Fibroblast of lung (primary cell): ENCODE measurements around the gene LATS2. TPM values are rescaled to one million over a fixed set of nuclear protein-coding genes. Genes with fewer than 3 reads are reported as not detected.

Experiments
- DNase-seq, 2 donors: peaks; one replicate each; pipeline versions ENCODE4 v3.0.0 to v3.0.0-alpha.2; 2010; ENCODE audit warnings: low read depth in 2 of 2
- H2AFZ ChIP-seq: 2 replicates; pipeline ENCODE4 v1.5.1; 2012; ENCODE audit warnings: low read length, control low read depth, inconsistent platforms
- H3K27ac ChIP-seq: 2 replicates; pipeline ENCODE4 v1.5.1; 2011; ENCODE audit warnings: low read length, control low read depth; ENCODE audit not compliant: insufficient read depth
- H3K27me3 ChIP-seq: 2 replicates; pipeline ENCODE4 v1.5.1; 2011; ENCODE audit warnings: mild to moderate bottlenecking, low read length; ENCODE audit not compliant: control insufficient read depth, insufficient read depth
- H3K36me3 ChIP-seq: 2 replicates; pipeline ENCODE4 v1.5.1; 2011; ENCODE audit warnings: low read length; ENCODE audit not compliant: control insufficient read depth, insufficient read depth
- H3K4me1 ChIP-seq: 2 replicates; pipeline ENCODE4 v1.5.1; 2011; ENCODE audit warnings: low read length; ENCODE audit not compliant: control insufficient read depth, insufficient read depth; ENCODE audit errors: extremely low read depth
- H3K4me2 ChIP-seq: 2 replicates; pipeline ENCODE4 v1.5.1; 2011; ENCODE audit warnings: low read length, control low read depth; ENCODE audit not compliant: insufficient read depth; ENCODE audit errors: extremely low read depth
- H3K4me3 ChIP-seq, 4 experiments: fragments of 200-600 bp in 1 of 4; sonication (generic) in 1 of 4; replicated peaks in 1 of 4; 2 replicates each; pipeline ENCODE4 v1.5.1; 2011 to 2016; ENCODE audit warnings: low read length in 4 of 4, low read depth in 3 of 4, mild to moderate bottlenecking in 3 of 4, control low read depth in 2 of 4, inconsistent platforms in 1 of 4, mixed read lengths in 1 of 4; ENCODE audit not compliant: insufficient read depth in 1 of 4; ENCODE audit errors: control extremely low read depth in 1 of 4
- H3K79me2 ChIP-seq: 2 replicates; pipeline ENCODE4 v1.5.1; 2012; ENCODE audit warnings: mild to moderate bottlenecking, low read length, inconsistent platforms; ENCODE audit not compliant: control insufficient read depth, insufficient read depth
- H3K9ac ChIP-seq: 2 replicates; pipeline ENCODE4 v1.5.1; 2011; ENCODE audit warnings: mild to moderate bottlenecking, low read length, control low read depth; ENCODE audit not compliant: insufficient read depth
- H3K9me3 ChIP-seq: 2 replicates; pipeline ENCODE4 v1.5.1; 2012; ENCODE audit warnings: low read depth, low read length; ENCODE audit not compliant: control insufficient read depth, insufficient read depth
- H4K20me1 ChIP-seq: 2 replicates; pipeline ENCODE4 v1.5.1; 2011; ENCODE audit warnings: low read length; ENCODE audit not compliant: control insufficient read depth, insufficient read depth; ENCODE audit errors: extremely low read depth
- EZH2 ChIP-seq: IDR thresholded peaks from 2 replicates; pipeline ENCODE4 v1.5.1; 2012; ENCODE audit warnings: low read length, control low read depth, mild to moderate bottlenecking; ENCODE audit errors: missing control alignments
- polyA plus RNA-seq, 2 donors: library from polyadenylated mRNA; depleted of rRNA in 1 of 2; stranded (reverse) in 1 of 2; unstranded in 1 of 2; fragments of >200 nt; gene quantifications; 2 replicates each; pipeline ENCODE4 v1.2.1, GENCODE V29; 2011 to 2012; ENCODE audit warnings: missing spikeins in 1 of 2
- total RNA-seq: library from RNA; depleted of rRNA; stranded (reverse); fragments of >200 nt; gene quantifications from 2 replicates; pipeline ENCODE4 v1.2.1, GENCODE V29; 2014
- TF ChIP-seq, protein P1 (sequence below), 2 donors: IDR thresholded peaks in 1 of 2; conservative IDR thresholded peaks in 1 of 2; 1 replicate in 1 of 2; 2 replicates in 1 of 2; pipeline ENCODE4 v1.5.1; 2011 to 2012; ENCODE audit warnings: low read length in 2 of 2, control low read depth in 1 of 2, inconsistent platforms in 1 of 2, low read depth in 1 of 2, mild to moderate bottlenecking in 1 of 2

The LATS2 gene
- total and polyA plus RNA-seq, 2 donors (not counting 1 experiment from before 2014, with no cell fraction given): 16.2 to 32.0 TPM

DNA sequence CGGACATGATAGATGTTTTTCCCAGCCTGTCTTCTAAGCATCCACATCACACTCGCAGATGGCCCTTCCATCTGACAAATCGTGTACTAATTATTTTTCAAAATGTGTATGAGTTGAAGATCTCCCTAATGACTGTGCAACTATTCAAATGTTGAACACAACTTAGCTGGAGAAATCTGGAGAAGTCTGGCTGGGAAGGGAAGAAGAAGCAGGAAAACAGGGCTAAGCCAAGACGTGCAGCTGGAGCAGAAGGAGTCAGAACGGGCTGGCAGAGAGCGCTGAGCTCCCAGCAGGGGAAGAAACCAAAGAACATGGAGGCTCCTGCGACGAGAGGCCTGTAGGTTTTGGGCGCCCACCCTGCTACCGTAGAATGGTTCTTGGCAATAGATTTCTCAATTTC lies 13.2 kb upstream of the LATS2 start:
- TF ChIP-seq, protein P1, sequence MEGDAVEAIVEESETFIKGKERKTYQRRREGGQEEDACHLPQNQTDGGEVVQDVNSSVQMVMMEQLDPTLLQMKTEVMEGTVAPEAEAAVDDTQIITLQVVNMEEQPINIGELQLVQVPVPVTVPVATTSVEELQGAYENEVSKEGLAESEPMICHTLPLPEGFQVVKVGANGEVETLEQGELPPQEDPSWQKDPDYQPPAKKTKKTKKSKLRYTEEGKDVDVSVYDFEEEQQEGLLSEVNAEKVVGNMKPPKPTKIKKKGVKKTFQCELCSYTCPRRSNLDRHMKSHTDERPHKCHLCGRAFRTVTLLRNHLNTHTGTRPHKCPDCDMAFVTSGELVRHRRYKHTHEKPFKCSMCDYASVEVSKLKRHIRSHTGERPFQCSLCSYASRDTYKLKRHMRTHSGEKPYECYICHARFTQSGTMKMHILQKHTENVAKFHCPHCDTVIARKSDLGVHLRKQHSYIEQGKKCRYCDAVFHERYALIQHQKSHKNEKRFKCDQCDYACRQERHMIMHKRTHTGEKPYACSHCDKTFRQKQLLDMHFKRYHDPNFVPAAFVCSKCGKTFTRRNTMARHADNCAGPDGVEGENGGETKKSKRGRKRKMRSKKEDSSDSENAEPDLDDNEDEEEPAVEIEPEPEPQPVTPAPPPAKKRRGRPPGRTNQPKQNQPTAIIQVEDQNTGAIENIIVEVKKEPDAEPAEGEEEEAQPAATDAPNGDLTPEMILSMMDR (conservative IDR thresholded peaks at IDR 0.05 in 1 of 2, IDR thresholded peaks at IDR 0.05 in 1 of 2; ENCODE audit: low read depth in 1 of 2, low read length in 2 of 2): no peak
- no peak for TF ChIP-seq EZH2
- Histone ChIP-seq H3K4me3 (peak overlapping the region in 1 of 4 experiments; percentile 54), H4K20me1 (no peaks in the 10 kb centered on the region), H3K36me3 (no peaks in the 10 kb centered on the region), H3K9me3 (no peaks in the 10 kb centered on the region), H3K79me2 (no peaks in the 10 kb centered on the region), H3K27me3 (no peaks in the 10 kb centered on the region), H2AFZ (peak overlapping the region; percentile 46), H3K4me1 (peaks cover 17% of the 10 kb centered on the region), H3K4me2 (peak overlapping the region; percentile 47), H3K27ac (peak overlapping the region; percentile 50), H3K9ac (no peak overlapping the region)
- DNase-seq: peak in 1 of 2 donors; percentile 32

DNA sequence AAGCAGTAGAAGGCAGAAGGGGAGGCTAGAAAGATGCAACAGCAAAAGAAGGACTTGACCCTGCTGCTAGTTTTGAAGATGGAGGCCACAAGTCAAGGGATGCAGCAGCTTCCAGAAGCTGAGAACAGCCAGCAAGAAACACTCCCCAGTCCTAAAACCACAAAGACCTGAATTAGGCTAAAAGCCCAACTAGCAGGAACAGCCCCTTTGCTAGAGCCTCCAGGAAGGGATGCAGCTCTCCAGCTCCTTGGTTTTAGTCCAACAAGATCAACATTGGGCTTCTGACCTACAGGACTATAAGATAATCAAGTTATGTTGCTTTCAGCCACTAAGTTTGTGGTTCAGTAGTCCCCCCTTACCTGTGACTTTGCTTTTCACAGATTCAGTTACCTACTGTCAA lies 10.5 kb upstream of the LATS2 start:
- Histone ChIP-seq H4K20me1 (no peaks in the 10 kb centered on the region), H3K27me3 (no peaks in the 10 kb centered on the region), H3K4me2 (no peak overlapping the region), H3K4me3 (no peak overlapping the region), H3K9me3 (no peaks in the 10 kb centered on the region), H3K79me2 (no peaks in the 10 kb centered on the region), H3K9ac (no peak overlapping the region), H3K27ac (no peak overlapping the region), H2AFZ (no peak overlapping the region), H3K36me3 (no peaks in the 10 kb centered on the region), H3K4me1 (peaks cover 17% of the 10 kb centered on the region)
- no peak for TF ChIP-seq EZH2
- TF ChIP-seq, protein P1 (conservative IDR thresholded peaks at IDR 0.05 in 1 of 2, IDR thresholded peaks at IDR 0.05 in 1 of 2; ENCODE audit: low read depth in 1 of 2, low read length in 2 of 2): no peak
- DNase-seq: peak; percentile 39 to 53

DNA sequence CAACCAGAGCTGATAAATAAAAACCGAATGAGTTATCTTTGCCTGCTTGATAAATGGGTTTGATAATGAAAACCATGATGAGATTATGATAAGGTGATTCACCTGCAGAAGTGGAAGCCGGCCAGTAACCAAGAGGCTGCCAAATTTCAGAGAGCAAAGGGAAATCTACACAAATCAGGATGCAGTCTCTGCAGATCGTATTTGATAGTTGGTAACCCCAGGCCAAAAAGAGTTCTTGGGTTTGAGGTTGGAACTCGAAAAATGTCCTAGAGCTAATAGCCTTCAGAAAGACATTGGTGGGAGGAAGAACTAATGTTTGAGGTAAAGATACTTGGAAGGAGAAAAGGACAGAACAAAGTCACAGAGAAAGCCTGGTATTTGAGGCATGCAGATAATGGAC lies 9.6 kb upstream of the LATS2 start:
- Histone ChIP-seq H3K4me2 (no peak overlapping the region), H3K9ac (no peak overlapping the region), H3K27ac (no peak overlapping the region), H3K79me2 (no peaks in the 10 kb centered on the region), H3K4me3 (no peak overlapping the region), H2AFZ (no peak overlapping the region), H3K36me3 (no peaks in the 10 kb centered on the region), H3K27me3 (no peaks in the 10 kb centered on the region), H3K9me3 (no peaks in the 10 kb centered on the region), H3K4me1 (peaks cover 17% of the 10 kb centered on the region), H4K20me1 (no peaks in the 10 kb centered on the region)
- no peak for TF ChIP-seq EZH2
- TF ChIP-seq, protein P1 (conservative IDR thresholded peaks at IDR 0.05 in 1 of 2, IDR thresholded peaks at IDR 0.05 in 1 of 2; ENCODE audit: low read depth in 1 of 2, low read length in 2 of 2): no peak
- DNase-seq: peak in 1 of 2 donors; percentile 74
